Measurements from ENCODE around the gene SIGLEC15.
"Not testable (repeated sequence)": the region's sequence is repeated elsewhere in the genome, so short reads cannot be mapped to it uniquely, and the experiment has no call there.

Gene SIGLEC15

DNA sequence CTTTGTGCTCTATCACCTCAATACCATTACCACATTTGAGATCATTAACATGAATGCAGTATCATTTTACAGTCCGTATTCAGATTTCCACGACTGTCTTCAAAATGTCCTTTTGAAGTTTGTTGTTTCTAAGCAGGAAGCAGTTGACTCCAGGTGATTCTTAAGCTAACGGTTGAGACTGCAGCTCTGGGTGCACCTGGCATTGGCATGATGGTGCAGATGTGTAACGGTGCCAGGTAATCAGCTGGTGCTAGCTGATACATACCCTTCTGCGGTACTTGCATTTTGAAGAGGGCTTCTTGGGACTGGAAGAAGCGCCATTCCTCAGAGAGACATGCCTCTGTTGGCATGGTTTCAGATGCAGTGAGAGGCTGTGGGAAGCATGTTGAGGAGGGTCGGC lies 19.5 kb downstream of the SIGLEC15 start:
- DNase-seq (ENCODE audit: low read depth in 2 of 2): no peak

DNA sequence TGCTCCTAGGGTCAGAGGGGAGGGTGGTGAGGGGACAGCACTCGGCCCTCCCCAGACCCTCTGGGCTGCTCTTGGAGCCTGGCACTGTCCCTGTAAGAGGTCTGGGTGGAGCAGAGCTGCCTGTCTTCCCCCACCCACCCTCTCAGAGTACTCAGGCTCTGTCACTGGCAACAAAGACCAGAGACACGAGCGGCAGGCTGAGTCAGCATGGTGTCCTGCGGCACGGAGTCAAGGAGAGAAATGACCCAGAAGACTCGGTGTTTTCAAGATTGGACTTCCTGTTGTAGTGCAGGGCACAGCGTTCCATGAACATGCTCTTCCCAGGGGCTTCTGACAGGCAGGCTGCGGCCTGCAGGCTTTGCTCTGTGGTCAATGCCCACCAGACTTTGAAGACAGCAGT lies 19.9 kb downstream of the SIGLEC15 start:
- DNase-seq (ENCODE audit: low read depth in 2 of 2): no peak

DNA sequence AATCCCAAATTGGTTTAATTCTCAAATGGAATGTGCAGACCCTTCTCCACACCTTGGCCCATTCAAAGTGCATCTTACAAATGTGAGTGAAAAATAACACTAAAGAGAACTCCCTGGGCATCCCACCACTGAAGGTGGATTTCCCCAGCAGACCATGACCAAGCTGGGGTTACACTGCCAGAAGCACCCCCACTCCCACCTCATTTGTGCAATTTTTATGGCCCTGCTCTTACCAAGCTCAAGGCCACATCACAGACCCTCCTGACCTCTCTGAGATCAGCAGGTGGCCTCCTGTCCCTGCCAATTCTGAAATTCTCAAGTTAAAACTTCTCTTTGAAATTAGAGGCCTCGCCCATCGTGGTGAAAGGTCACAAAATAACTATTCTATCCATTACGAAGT lies 21.6 kb downstream of the SIGLEC15 start:
- no peak for DNase-seq (ENCODE audit: low read depth in 2 of 2)

DNA sequence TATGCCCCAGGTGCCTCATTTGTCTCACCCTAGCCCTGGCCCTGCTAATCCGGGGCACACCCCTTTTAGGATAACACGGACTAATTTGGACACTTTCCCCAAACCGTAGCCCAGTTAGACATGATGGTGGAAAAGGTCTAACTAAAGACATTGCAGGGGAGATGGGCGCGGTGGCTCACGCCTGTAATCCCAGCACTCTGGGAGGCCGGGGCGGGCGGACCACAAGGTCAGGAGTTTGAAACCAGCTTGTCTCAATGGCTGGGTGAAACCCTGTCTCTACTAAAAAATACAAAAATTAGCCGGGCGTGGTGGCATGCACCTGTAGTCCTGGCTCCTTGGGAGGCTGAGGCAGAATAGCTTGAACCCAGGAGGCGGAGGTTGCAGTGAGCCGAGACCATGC lies 23.2 kb downstream of the SIGLEC15 start:
- DNase-seq (ENCODE audit: low read depth in 2 of 2): not testable (repeated sequence)

DNA sequence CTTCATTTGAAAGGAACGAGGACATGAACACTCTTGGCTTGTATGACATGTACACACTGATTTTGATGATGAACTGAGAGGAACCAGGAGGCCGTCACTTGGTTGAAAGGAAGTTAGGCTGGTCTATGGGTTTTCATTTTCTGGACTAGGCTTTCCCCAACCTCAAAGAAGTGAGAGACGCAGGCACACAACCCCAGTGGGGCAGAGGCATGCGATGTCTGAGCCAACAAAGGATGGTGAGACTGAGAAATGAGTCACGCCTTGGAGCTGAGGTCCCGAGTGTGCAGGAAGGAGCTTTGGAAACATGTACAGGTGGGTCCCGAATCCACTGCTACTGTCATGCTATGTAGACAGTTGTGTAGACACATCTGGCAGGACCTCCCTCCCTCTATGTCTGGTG lies 24.1 kb downstream of the SIGLEC15 start:
- no peak for DNase-seq (ENCODE audit: low read depth in 2 of 2)

DNA sequence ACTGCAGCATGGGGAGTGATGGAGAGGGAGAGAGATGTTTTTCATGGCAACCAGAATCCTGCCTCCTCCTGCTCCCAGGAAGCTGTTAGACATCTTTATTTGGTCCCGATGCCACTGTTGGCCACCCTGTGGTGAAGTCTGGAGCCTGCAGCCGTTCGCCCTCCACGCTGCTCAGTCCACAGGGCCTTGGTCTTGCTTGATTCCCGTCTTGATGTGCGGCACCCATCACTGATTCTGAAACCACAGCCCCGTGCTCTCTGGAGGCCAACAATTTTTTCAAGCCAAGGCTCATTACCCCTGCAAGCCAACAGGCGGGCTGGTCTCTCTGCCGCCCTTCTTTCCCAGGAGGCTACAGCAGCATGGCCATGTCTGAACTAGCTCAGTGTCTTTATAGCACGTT lies 24.5 kb downstream of the SIGLEC15 start:
- no peak for DNase-seq (ENCODE audit: low read depth in 2 of 2)

DNA sequence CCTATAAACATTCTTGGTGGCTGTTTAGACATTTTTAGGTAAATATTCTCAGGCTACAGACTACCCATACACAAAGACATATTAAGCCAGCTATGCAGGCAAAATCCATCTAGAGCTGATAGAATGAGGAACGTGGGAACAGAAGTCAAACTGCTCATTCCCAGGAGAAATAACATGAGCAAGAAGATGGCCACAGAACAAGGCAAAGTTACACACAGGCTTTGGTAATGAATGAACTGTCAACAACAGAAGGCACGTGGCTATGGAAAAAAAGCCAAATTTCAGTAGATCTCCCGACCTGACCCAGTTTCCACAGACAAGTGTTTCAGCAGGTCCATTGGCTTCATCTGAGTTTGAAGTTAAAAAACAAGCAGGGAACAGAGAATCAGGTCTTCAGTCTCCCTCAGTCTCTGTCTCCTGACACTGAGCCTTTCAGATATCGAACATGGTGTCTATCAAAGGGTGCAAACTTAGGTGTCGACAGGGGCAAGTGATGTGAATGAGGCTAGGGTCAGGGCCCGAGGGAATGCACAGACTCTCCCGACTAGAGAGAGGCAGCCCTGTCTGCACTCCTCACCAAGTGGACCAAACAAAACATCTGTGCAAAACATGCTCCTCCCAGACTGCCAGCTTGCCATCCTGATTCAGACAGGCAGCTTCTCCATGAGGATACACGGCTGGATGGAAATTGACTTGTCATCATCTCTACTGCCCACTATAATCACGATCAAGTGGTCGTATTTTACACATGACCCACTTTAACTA lies 25.9 kb downstream of the SIGLEC15 start:
- no peak for DNase-seq (ENCODE audit: low read depth in 2 of 2)

DNA sequence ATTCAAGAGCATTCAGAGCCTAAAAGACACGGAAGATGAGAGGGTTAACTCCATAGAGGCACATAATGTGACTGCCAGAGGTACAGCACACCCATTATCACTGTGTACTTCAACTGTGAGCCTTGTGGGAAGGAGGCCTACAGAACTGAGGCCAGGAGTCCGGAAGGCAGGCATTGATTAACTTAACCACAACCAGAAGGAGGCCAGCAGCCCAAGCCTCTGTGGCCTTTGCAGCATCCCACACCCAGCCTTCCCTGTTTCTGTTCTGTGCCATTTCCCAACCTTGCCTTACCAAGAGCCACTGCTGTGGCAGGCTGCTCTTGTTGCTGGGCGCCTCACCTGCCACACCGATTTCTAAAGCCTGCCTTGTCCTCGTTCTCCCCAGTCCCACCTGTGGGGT lies 27.2 kb downstream of the SIGLEC15 start:
- DNase-seq (ENCODE audit: low read depth in 2 of 2): no peak

DNA sequence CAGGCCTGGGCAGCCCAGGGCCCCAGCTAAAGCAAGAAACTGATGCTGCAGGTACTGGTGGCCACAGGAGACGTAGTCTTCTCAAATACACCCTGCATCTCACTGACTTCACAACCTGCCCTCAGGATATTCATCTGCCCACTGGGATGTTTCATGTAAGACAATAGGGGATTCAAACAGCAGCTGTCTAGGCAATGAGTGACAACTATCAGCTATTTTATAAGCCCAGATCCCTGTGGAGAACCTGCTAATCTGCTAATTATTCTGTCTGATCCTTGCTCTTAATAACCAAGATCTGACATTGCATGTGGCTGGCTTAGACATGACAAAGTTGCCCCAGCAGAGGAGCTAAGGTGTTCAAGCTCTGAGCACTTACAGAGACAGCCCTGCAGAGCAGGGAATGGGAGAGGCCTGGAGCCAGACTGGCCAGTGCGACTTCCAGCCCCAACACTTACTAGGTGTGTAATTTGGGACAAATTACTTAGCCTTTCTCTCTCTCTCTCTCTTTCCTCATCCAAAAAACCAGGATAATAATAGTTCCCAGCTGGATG lies 28.6 kb downstream of the SIGLEC15 start:
- no peak for DNase-seq (ENCODE audit: low read depth in 2 of 2)

DNA sequence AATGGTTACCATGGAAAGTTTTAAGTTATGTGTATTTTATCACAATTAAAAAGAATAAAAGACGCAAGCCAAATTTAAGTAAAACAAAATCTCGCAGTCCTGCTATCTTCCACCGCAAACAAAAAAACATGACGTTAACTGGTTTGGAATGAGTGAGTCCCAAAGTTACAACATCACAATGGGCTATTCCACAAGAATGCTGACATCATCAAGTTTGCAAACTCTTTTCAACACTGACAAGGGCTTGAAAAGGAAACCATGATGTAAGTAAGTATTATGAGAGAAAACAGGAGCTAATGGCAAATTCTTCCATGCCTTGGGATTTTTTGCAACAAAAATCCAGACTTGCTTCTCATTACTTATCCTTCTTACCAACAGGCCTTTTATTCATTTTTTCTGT lies 31.1 kb downstream of the SIGLEC15 start:
- DNase-seq (ENCODE audit: low read depth in 2 of 2): peak in 1 of 2 experiments; percentile 30

DNA sequence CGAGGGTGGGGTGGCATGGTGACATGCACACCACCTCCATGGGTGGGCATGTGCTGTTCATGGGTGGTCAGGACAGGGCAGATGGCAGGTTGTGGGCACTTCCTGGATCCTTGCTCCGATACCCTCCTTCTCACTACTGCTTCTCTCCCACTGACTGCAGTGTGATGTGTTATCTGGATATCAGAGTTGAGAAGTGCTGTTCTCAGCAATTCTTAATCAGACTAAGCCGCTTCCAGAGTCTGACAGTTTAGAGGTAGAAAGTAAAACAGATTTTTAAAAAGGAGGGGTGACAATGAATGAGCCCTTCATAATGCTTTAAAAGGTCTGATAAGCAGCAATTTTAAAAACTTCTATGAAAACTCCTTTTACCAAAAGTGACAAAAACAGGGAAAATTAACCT lies 33.9 kb downstream of the SIGLEC15 start:
- DNase-seq (ENCODE audit: low read depth in 2 of 2): no peak

DNA sequence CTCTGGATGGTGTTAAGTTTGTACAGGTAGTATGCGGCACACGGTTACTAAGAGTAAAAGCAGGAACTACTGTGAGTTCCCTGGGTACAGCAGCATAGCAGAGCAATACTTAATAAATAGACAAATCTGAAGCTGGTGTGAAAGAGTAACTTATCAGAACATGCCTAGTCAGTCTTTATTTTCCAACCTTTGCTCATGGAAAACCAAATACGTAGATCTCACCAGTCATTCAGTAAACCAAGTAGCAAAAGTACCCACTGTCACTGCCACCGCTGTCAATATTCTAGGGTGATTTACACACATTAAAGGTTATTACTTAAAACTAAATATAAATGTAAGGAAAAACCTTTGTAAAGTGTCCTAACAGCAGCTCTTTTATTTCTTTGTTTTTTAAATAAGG lies 35.0 kb downstream of the SIGLEC15 start:
- DNase-seq (ENCODE audit: low read depth in 2 of 2): no peak

DNA sequence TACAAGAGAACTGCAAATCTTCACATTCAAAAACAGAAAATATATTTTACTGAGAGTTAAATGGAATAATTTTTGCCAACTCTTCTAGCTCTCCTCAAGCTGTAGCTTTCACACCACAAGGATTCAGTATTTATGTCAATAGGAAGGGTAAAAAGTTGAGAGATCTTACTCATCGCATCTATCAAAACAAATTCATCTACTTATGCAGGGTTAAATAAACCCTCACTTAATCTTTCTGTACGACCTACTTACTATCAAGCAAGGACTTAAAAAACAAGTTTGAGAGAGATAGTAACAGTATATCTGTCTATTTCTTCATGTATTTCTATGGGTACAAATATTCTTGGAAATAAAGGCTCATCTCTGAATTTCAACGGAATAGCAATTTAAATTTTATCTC lies 35.5 kb downstream of the SIGLEC15 start:
- DNase-seq (ENCODE audit: low read depth in 2 of 2): no peak

DNA sequence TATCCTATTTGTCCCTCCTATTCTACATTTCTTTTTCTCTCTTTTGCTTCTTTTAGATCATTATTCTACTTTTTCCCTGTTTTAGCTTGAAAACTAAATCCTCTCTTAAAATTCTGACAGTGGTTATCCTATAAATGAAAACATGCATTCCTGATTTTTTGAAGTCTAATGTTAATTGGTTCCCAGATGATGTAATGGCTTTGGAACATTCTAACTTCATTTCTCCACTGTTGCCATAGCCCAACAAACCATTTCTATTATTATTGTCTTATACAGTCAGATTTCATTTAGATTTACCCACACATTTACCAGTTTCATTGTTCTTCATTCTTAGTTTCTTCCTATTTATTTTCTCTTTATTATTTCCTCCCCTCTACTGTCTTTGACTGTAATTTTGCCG lies 36.5 kb downstream of the SIGLEC15 start:
- DNase-seq (ENCODE audit: low read depth in 2 of 2): no peak

DNA sequence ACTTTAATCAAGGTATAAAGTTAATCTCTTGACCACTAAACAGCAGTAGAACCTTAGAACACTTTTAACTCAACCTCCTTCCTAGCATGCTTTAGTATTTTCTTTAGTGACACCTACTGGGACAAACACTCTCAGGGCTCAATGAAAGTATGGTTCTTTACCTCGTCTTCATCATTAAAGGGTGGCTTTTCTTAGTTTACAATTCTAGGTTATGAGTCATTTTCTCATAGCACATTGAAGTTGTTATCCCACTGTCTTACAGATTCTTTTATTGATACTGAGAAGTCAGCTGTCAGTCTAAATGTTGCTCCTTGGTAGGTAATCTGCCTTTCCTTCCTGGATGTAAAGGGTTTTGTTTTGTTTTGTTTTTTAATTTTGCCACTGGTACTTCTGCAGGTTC lies 38.0 kb downstream of the SIGLEC15 start:
- no peak for DNase-seq (ENCODE audit: low read depth in 2 of 2)

DNA sequence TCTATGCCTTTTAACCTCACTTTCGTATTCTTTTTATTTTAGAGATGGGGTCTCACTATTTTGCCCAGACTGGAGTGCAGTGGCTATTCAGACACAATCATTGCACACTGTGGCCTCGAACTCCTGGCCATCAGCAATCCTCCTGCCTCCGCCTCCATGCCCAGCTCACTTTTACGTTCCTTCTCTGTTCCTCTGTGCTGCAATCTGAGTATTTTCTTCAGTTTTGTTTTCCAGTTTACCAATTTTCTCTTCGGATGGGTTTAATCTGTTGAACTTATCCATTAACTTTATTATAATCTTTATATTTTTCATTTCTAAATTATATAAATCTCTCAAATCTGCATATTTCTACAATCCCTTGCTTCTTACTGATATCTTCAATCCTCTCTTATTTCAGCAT lies 38.6 kb downstream of the SIGLEC15 start:
- no peak for DNase-seq (ENCODE audit: low read depth in 2 of 2)

DNA sequence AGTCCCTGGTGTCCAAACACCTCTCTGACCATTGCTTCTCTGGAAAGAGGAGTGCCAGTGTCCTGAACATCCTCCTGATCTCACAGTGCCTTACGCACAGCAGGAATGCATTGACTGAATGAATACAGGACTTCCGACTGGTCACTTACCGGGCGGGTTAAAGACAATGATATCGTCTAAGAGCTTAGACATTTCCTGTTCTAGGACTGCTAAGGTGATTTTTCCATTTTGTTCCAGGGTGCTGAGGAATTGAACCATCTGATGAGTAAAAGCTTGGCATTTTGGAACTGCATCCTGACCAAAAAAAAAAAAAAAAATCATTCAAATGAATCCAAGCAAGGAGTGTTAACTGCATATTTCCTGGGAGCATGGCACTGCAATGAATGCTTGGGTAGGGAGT lies 40.0 kb downstream of the SIGLEC15 start:
- DNase-seq (ENCODE audit: low read depth in 2 of 2): no peak

DNA sequence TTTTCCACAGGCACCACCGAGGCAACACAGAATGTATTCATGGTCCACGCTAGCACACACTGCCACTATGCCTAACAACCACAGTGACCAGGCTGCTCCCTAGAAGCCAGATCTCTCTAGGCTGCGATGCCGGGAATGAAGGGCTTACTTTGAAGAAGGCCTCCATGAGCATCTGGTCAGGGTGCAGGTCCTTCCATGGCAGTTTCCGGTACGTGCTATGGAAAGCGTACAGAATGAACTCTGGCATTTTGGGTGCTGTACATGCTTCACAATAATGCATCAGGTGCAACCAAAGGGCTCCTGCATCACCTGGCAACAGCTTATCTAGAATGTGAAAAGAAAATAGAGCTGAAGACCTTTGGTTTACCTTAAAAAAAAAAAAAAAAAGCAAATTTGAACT lies 44.9 kb downstream of the SIGLEC15 start:
- no peak for DNase-seq (ENCODE audit: low read depth in 2 of 2)

DNA sequence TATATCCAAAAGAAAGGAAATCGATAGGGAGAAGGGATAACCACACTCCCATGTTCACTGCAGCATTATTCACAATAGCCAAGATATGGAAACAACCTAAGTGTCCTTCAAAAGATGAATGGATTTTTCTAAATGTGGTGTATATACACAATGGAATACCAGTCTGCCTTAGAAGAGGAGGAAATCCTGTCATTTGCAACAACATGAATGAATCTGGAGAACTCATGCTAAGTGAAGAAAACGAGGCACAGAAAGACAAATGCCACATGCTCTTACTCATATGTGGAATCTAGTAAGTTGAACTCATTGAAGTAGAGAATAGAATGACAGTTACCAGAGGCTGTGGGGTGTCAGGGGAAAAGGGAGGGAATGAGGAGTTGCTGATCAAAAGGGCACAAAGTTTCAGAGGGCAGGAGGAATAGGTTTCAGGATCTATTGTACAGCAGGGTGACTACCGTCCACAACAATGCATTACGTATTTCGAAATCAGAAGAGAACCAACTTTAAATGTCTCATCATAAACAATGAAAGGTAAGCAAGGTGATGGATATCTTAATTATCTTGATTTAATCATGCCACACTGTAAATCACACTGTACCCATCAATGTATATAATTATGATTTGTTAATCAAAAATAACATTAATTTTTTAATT lies 46.1 kb downstream of the SIGLEC15 start:
- DNase-seq (ENCODE audit: low read depth in 2 of 2): no peak

DNA sequence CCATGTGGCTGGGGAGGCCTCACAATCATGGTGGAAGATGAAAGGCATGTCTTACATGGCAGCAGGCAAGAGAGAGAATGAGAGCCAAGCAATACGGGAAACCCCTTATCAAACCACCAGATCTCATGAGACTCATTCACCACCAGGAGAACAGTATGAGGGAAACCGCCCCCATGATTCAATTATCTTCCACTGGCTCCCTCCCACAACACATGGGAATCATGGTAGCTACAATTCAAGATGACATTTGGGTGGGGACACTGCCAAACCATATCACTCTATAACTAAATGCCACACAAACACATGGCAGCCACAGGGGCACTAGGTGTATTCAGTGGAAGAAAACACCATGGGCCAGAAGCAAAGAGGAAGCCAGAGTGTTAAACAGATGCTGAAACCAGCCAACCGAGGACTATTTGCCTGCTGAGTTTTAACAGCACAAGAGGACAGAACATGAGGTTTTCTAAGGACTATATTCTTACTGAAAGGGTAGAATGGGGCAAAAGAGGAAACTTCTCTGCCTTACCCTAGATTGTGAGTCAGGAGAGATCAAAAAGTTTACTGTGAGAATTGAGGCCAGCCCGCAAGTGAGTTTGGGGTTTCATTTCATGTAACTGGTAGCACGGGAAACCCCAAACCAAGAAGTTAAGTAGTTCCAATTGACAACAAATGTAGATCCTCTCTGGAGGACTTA lies 49.2 kb downstream of the SIGLEC15 start:
- DNase-seq (ENCODE audit: low read depth in 2 of 2): no peak

DNA sequence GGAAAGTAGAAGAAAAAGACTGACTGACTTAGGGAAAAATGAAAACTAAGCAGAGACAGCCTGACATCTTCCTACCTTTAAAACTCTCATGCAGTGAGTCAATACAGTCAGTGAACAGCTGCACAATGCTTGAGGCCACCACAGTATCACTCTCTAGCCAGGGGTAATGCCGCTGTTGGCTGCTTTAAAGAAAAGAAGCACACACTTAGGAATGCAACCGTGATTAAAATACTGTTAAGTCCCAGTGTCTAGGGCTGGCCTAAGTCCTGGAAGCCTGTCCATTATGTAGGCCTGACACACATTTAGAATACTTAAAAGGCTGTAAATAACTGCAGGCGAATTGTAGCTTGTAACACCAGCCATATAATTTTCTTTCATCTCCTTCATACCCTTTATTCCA lies 50.7 kb downstream of the SIGLEC15 start:
- no peak for DNase-seq (ENCODE audit: low read depth in 2 of 2)

DNA sequence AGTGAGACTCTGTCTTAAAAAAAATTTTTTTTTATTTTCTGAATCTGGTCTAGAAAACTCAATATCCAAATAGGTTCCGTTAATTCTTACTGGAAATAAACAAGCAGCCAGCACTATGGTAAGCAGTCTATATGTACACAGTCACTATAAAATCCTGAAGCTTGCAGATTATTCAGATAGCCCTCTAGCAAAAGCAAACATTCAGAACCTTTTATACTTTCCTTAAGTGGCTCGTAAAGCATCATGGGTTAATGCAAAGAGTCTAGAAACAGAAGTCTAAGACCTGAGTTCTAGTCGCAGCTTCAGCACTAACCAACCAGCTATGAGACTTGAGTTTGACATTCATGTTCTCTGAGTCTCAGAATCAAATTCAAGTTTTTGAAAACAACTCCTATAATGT lies 51.9 kb downstream of the SIGLEC15 start:
- no peak for DNase-seq (ENCODE audit: low read depth in 2 of 2)
